ENCODE measurements around the gene ACTL10. TPM values are rescaled to one million over a fixed set of nuclear protein-coding genes. Genes with fewer than 3 reads are reported as not detected.

ACTL10 gene
- total RNA-seq, 1 experiment from 2014 or later, result 0.46 TPM

GRCh38 chr20:33656010-33656782 is 10.5 kb upstream of the ACTL10 start:
- Histone ChIP-seq H2BK20ac (ENCODE audit: low read depth, low read length, poor library complexity, severe bottlenecking) (no peak overlapping the region), H3K79me1 (ENCODE audit: insufficient read depth, low read depth, low read length, poor library complexity, severe bottlenecking) (no peaks in the 10 kb centered on the region), H3K4ac (ENCODE audit: low read depth, low read length) (no peak overlapping the region), H4K20me1 (ENCODE audit: control insufficient read depth, insufficient read depth, insufficient read length) (no peaks in the 10 kb centered on the region), H4K5ac (ENCODE audit: insufficient read length, low read depth, low read length) (no peak overlapping the region), H2BK12ac (ENCODE audit: insufficient read length, low read depth, low read length) (no peak overlapping the region), H3K23ac (ENCODE audit: insufficient read length, low read depth, low read length) (no peak overlapping the region), H2BK5ac (ENCODE audit: insufficient read length, low read length) (no peak overlapping the region), H3K27ac (ENCODE audit: insufficient read length, low read depth, low read length) (no peak overlapping the region), H2BK120ac (ENCODE audit: low read depth, low read length, poor library complexity, severe bottlenecking) (no peak overlapping the region), H2BK15ac (ENCODE audit: low read depth, low read length) (no peak overlapping the region), H3T11ph (ENCODE audit: low read length) (no peak overlapping the region), H3K23me2 (ENCODE audit: insufficient read length, low read depth, low read length, poor library complexity, severe bottlenecking) (no peaks in the 10 kb centered on the region), H3K18ac (ENCODE audit: insufficient read length, low read depth, low read length) (no peak overlapping the region), H3K9ac (ENCODE audit: extremely low read depth, insufficient read length, low read length) (no peak overlapping the region), H2AK5ac (ENCODE audit: insufficient read length, low read length) (no peak overlapping the region), H3K79me2 (ENCODE audit: insufficient read depth, low read length) (no peaks in the 10 kb centered on the region), H2AFZ (ENCODE audit: low read length) (no peak overlapping the region), H4K91ac (ENCODE audit: insufficient read length, low read depth, low read length) (no peak overlapping the region), H3K4me1 (ENCODE audit: insufficient read depth, low read length) (no peaks in the 10 kb centered on the region), H3K56ac (ENCODE audit: insufficient read length, low read depth, low read length) (no peak overlapping the region), H4K8ac (replicated peaks; ENCODE audit: insufficient read length, low read depth, low read length) (no peak overlapping the region), H3K9me3 (ENCODE audit: control insufficient read depth, low read depth, low read length) (no peaks in the 10 kb centered on the region), H3K27me3 (ENCODE audit: insufficient read depth, low read length) (no peaks in the 10 kb centered on the region), H3K4me2 (ENCODE audit: insufficient read depth, insufficient read length, low read length) (no peak overlapping the region), H3K14ac (ENCODE audit: insufficient read depth, low read length) (no peak overlapping the region)
- no peak for TF ChIP-seq CTCF (conservative IDR thresholded peaks at IDR 0.05)
- Mint-ChIP-seq H3K9me3 (no peaks in the 10 kb centered on the region; a peak in 1 of 5 replicates), H3K27ac (peak overlapping the region in 2 of 3 experiments; percentile 61 to 70; a peak in 2 of 7 replicates), H3K36me3 (ENCODE audit: insufficient read depth in 1 of 3, low read depth in 3 of 3) (peaks cover 0 to 43% (median 4%) of the 10 kb centered on the region in 3 experiments; a peak in 5 of 7 replicates), H3K4me1 (peaks cover 23% of the 10 kb centered on the region in 2 experiments), H3K4me3 (no peak overlapping the region), H3K27me3 (ENCODE audit: low read depth) (no peaks in the 10 kb centered on the region)
- WGBS (ENCODE audit: extremely low coverage, insufficient read length, low lambda C conversion rate), result no CpG with 5 or more reads among the region's 10 CpGs
- DNase-seq, result no peak

Data from H9 (cell line).